HepG2 (cell line): Measurements from ENCODE around the gene PTGDR2.

Experiments
- CHCHD3 ChIP-seq: sonication (generic); formaldehyde crosslinking; IDR thresholded peaks from 2 replicates; pipeline ENCODE4 v1.8.0; 2022; ENCODE audit warnings: mild to moderate bottlenecking, missing genetic modification reagents, moderate library complexity
- EP300 ChIP-seq, 3 experiments: sonication (generic) in 1 of 3; formaldehyde crosslinking in 1 of 3; IDR thresholded peaks; 2 replicates each; pipeline versions ENCODE4 v1.5.1 to v1.6.1; 2011 to 2020; ENCODE audit warnings: low read depth in 2 of 3, low read length in 2 of 3, borderline replicate concordance in 1 of 3, improper control_type of control experiment in 1 of 3, mild to moderate bottlenecking in 1 of 3, missing genetic modification reagents in 1 of 3, moderate library complexity in 1 of 3
- ESRRA ChIP-seq: sonication (generic); formaldehyde crosslinking; IDR thresholded peaks from 2 replicates; pipeline ENCODE4 v1.5.1; 2020; ENCODE audit warnings: mild to moderate bottlenecking, low read depth, missing genetic modification reagents
- ONECUT2 ChIP-seq: sonication (generic); formaldehyde crosslinking; IDR thresholded peaks from 2 replicates; pipeline ENCODE4 v1.4.0; 2020; ENCODE audit warnings: missing genetic modification reagents
- POLR2AphosphoS5 ChIP-seq: IDR thresholded peaks from 2 replicates; pipeline ENCODE4 v1.6.1; 2012; ENCODE audit warnings: low read depth, low read length
- U2AF2 ChIP-seq: fragments of 200-400 bp; formaldehyde crosslinking; IDR thresholded peaks from 2 replicates; pipeline ENCODE4 v1.6.1; 2017; ENCODE audit warnings: low read depth, mild to moderate bottlenecking, low read length
- ZNF121 ChIP-seq: sonication (generic); formaldehyde crosslinking; IDR thresholded peaks from 2 replicates; pipeline ENCODE4 v1.5.0; 2020; ENCODE audit warnings: mild to moderate bottlenecking, missing genetic modification reagents
- TF ChIP-seq, protein P1 (sequence below): IDR thresholded peaks from 2 replicates; pipeline ENCODE4 v1.6.1; 2016; ENCODE audit warnings: mild to moderate bottlenecking, missing biosample characterization, missing genetic modification reagents
- TF ChIP-seq, protein P2 (sequence below): sonication (generic); formaldehyde crosslinking; IDR thresholded peaks from 2 replicates; pipeline ENCODE4 v1.5.0; 2020; ENCODE audit warnings: missing genetic modification reagents
- TF ChIP-seq, protein P3 (sequence below): sonication (generic); formaldehyde crosslinking; IDR thresholded peaks from 2 replicates; pipeline ENCODE4 v1.5.0; 2020; ENCODE audit warnings: mild to moderate bottlenecking, missing genetic modification reagents, moderate library complexity
- TF ChIP-seq, protein P4 (sequence below): sonication (generic); formaldehyde crosslinking; IDR thresholded peaks from 2 replicates; pipeline ENCODE4 v1.8.1; 2023; ENCODE audit warnings: mild to moderate bottlenecking, missing genetic modification reagents
- TF ChIP-seq, protein P5 (sequence below), 2 experiments: sonication (generic) in 1 of 2; formaldehyde crosslinking in 1 of 2; IDR thresholded peaks; 2 replicates each; pipeline versions ENCODE4 v1.5.1 to v1.6.1; 2011 to 2020; ENCODE audit warnings: borderline replicate concordance in 1 of 2, low read depth in 1 of 2, low read length in 1 of 2, mild to moderate bottlenecking in 1 of 2, missing genetic modification reagents in 1 of 2, moderate library complexity in 1 of 2
- TF ChIP-seq, protein P6 (sequence below): sonication (generic); formaldehyde crosslinking; conservative IDR thresholded peaks from 2 replicates; pipeline ENCODE4 v1.8.1; 2023; ENCODE audit warnings: missing genetic modification reagents

DNA sequence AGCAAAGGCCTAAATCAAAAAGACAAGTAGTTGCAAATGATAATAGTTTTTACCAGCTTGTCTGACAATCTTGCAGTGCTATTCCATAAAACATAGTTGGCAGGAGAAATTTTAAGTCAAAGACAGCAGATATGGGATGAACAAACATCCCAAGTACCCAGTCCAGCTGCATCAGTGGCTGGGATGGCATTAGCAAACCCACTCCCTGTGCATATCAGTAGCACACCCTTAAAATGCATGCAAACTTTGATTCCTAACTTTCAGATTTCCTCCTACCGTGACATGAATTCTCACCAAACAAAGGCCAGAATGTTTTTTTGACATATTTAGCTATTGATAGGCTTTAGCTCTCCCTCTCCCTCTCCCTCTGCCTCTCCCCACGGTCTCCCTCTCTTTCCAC lies 41.6 kb downstream of the PTGDR2 start:
- TF ChIP-seq U2AF2 (no peak), ZNF121 (CRISPR knock-in tag) (no peak), CHCHD3 (no peak), POLR2AphosphoS5 (no peak), ONECUT2 (CRISPR knock-in tag) (no peak), EP300 (IDR thresholded peaks at IDR 0.05; ENCODE audit: low read depth in 2 of 2, low read length in 2 of 2) (no peak), EP300 (CRISPR knock-in tag; IDR thresholded peaks at IDR 0.05; ENCODE audit: borderline replicate concordance) (no peak), ESRRA (CRISPR knock-in tag) (no peak)
- TF ChIP-seq, protein P1, sequence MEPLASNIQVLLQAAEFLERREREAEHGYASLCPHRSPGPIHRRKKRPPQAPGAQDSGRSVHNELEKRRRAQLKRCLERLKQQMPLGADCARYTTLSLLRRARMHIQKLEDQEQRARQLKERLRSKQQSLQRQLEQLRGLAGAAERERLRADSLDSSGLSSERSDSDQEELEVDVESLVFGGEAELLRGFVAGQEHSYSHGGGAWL (CRISPR knock-in tag) = no peak
- TF ChIP-seq, protein P2, sequence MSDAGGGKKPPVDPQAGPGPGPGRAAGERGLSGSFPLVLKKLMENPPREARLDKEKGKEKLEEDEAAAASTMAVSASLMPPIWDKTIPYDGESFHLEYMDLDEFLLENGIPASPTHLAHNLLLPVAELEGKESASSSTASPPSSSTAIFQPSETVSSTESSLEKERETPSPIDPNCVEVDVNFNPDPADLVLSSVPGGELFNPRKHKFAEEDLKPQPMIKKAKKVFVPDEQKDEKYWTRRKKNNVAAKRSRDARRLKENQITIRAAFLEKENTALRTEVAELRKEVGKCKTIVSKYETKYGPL (CRISPR knock-in tag) = no peak
- TF ChIP-seq, protein P3, sequence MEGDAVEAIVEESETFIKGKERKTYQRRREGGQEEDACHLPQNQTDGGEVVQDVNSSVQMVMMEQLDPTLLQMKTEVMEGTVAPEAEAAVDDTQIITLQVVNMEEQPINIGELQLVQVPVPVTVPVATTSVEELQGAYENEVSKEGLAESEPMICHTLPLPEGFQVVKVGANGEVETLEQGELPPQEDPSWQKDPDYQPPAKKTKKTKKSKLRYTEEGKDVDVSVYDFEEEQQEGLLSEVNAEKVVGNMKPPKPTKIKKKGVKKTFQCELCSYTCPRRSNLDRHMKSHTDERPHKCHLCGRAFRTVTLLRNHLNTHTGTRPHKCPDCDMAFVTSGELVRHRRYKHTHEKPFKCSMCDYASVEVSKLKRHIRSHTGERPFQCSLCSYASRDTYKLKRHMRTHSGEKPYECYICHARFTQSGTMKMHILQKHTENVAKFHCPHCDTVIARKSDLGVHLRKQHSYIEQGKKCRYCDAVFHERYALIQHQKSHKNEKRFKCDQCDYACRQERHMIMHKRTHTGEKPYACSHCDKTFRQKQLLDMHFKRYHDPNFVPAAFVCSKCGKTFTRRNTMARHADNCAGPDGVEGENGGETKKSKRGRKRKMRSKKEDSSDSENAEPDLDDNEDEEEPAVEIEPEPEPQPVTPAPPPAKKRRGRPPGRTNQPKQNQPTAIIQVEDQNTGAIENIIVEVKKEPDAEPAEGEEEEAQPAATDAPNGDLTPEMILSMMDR (CRISPR knock-in tag) = no peak
- TF ChIP-seq, protein P4, sequence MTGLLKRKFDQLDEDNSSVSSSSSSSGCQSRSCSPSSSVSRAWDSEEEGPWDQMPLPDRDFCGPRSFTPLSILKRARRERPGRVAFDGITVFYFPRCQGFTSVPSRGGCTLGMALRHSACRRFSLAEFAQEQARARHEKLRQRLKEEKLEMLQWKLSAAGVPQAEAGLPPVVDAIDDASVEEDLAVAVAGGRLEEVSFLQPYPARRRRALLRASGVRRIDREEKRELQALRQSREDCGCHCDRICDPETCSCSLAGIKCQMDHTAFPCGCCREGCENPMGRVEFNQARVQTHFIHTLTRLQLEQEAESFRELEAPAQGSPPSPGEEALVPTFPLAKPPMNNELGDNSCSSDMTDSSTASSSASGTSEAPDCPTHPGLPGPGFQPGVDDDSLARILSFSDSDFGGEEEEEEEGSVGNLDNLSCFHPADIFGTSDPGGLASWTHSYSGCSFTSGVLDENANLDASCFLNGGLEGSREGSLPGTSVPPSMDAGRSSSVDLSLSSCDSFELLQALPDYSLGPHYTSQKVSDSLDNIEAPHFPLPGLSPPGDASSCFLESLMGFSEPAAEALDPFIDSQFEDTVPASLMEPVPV = no peak
- TF ChIP-seq, protein P5, sequence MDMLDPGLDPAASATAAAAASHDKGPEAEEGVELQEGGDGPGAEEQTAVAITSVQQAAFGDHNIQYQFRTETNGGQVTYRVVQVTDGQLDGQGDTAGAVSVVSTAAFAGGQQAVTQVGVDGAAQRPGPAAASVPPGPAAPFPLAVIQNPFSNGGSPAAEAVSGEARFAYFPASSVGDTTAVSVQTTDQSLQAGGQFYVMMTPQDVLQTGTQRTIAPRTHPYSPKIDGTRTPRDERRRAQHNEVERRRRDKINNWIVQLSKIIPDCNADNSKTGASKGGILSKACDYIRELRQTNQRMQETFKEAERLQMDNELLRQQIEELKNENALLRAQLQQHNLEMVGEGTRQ (IDR thresholded peaks at IDR 0.05; ENCODE audit: low read depth, low read length) = no peak
- TF ChIP-seq, protein P5 (CRISPR knock-in tag; IDR thresholded peaks at IDR 0.05; ENCODE audit: borderline replicate concordance) = no peak
- TF ChIP-seq, protein P6, sequence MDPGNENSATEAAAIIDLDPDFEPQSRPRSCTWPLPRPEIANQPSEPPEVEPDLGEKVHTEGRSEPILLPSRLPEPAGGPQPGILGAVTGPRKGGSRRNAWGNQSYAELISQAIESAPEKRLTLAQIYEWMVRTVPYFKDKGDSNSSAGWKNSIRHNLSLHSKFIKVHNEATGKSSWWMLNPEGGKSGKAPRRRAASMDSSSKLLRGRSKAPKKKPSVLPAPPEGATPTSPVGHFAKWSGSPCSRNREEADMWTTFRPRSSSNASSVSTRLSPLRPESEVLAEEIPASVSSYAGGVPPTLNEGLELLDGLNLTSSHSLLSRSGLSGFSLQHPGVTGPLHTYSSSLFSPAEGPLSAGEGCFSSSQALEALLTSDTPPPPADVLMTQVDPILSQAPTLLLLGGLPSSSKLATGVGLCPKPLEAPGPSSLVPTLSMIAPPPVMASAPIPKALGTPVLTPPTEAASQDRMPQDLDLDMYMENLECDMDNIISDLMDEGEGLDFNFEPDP (CRISPR knock-in tag) = no peak
